ENCODE data around the gene TNFRSF25. TPM values are rescaled to one million over a fixed set of nuclear protein-coding genes. Genes with fewer than 3 reads are reported as not detected.

The TNFRSF25 gene
- polyA plus RNA-seq, 1 donor: 17.4 TPM

GRCh38 chr1:6488602-6489382 is 22.8 kb upstream of the TNFRSF25 start:
- no peak for DNase-seq

- DNase-seq: no peak
These were observed 22.0 kb upstream of the TNFRSF25 start for GRCh38 chr1:6487804-6488484.

- peak; percentile 91 for DNase-seq
These were observed 20.5 kb upstream of the TNFRSF25 start for GRCh38 chr1:6486433-6487011.

GRCh38 chr1:6485168-6486101 is 19.5 kb upstream of the TNFRSF25 start:
- DNase-seq: no peak

GRCh38 chr1:6484826-6485167 is 18.8 kb upstream of the TNFRSF25 start:
- DNase-seq: no peak

GRCh38 chr1:6483761-6484117 is 17.8 kb upstream of the TNFRSF25 start:
- DNase-seq: no peak

- DNase-seq: no peak
These were observed 17.2 kb upstream of the TNFRSF25 start for GRCh38 chr1:6483017-6483760.

- no peak for DNase-seq
These were observed 15.8 kb upstream of the TNFRSF25 start for GRCh38 chr1:6481820-6482219.

- no peak for DNase-seq
These were observed 11.3 kb upstream of the TNFRSF25 start for GRCh38 chr1:6477039-6477820.

GRCh38 chr1:6476483-6476882 is 10.5 kb upstream of the TNFRSF25 start:
- no peak for DNase-seq

GRCh38 chr1:6475381-6476133 is 9.6 kb upstream of the TNFRSF25 start:
- DNase-seq: no peak

- DNase-seq: no peak
These were observed 8.9 kb upstream of the TNFRSF25 start for GRCh38 chr1:6474815-6475282.

- DNase-seq: no peak
These were observed 8.2 kb upstream of the TNFRSF25 start for GRCh38 chr1:6473974-6474814.

- no peak for DNase-seq
These were observed 7.2 kb upstream of the TNFRSF25 start for GRCh38 chr1:6473156-6473555.

- no peak for DNase-seq
These were observed 6.4 kb upstream of the TNFRSF25 start for GRCh38 chr1:6472391-6472790.

GRCh38 chr1:6471970-6472368 is 6.0 kb upstream of the TNFRSF25 start:
- DNase-seq: no peak

GRCh38 chr1:6471086-6471969 is 5.4 kb upstream of the TNFRSF25 start:
- DNase-seq: no peak

Measured in left kidney (tissue), 2 donors.